ENCODE results near the gene BMPR1A.

The BMPR1A gene

GRCh38 chr10:86715156-86715795 lies 41.1 kb upstream of the BMPR1A start:
- no peaks in the 10 kb centered on the region for H3K36me3 ChIP-seq (ENCODE audit: control insufficient read depth, insufficient read depth, low read length)
- H3K27me3 ChIP-seq (ENCODE audit: control insufficient read depth, insufficient read depth, low read length): no peaks in the 10 kb centered on the region
- whole genome bisulfite sequencing (ENCODE audit: insufficient coverage, insufficient read length): no CpG with 5 or more reads among the region's 6 CpGs
- no peaks in the 10 kb centered on the region for H3K9me3 ChIP-seq (ENCODE audit: control insufficient read depth, insufficient read depth, low read length)
- DNase-seq (ENCODE audit: low read depth, low spot score): no peak
- H3K4me1 ChIP-seq (ENCODE audit: control insufficient read depth, insufficient read depth, low read length): peaks cover 4% of the 10 kb centered on the region; the same call in 1 of the 2 replicates
- no peak overlapping the region for H3K27ac ChIP-seq (ENCODE audit: low read length)
- no peak overlapping the region for H3K4me3 ChIP-seq (ENCODE audit: low read length)

GRCh38 chr10:86715836-86716235 lies 40.6 kb upstream of the BMPR1A start:
- no peak for DNase-seq (ENCODE audit: low read depth, low spot score)
- no peak overlapping the region for H3K27ac ChIP-seq (ENCODE audit: low read length)
- WGBS (ENCODE audit: insufficient coverage, insufficient read length): no CpG with 5 or more reads among the region's 5 CpGs
- H3K27me3 ChIP-seq (ENCODE audit: control insufficient read depth, insufficient read depth, low read length): no peaks in the 10 kb centered on the region
- no peak overlapping the region for H3K4me3 ChIP-seq (ENCODE audit: low read length)
- H3K4me1 ChIP-seq (ENCODE audit: control insufficient read depth, insufficient read depth, low read length): peaks cover 2% of the 10 kb centered on the region; the same call in 1 of the 2 replicates
- H3K36me3 ChIP-seq (ENCODE audit: control insufficient read depth, insufficient read depth, low read length): no peaks in the 10 kb centered on the region
- no peaks in the 10 kb centered on the region for H3K9me3 ChIP-seq (ENCODE audit: control insufficient read depth, insufficient read depth, low read length)

- Histone ChIP-seq H3K4me1 (ENCODE audit: control insufficient read depth, insufficient read depth, low read length) (peaks cover 2% of the 10 kb centered on the region; the same call in 1 of the 2 replicates), H3K27ac (ENCODE audit: low read length) (no peak overlapping the region), H3K27me3 (ENCODE audit: control insufficient read depth, insufficient read depth, low read length) (no peaks in the 10 kb centered on the region), H3K36me3 (ENCODE audit: control insufficient read depth, insufficient read depth, low read length) (no peaks in the 10 kb centered on the region), H3K9me3 (ENCODE audit: control insufficient read depth, insufficient read depth, low read length) (no peaks in the 10 kb centered on the region), H3K4me3 (ENCODE audit: low read length) (no peak overlapping the region)
- no peak for DNase-seq (ENCODE audit: low read depth, low spot score)
- WGBS (ENCODE audit: insufficient coverage, insufficient read length): no CpG with 5 or more reads among the region's 13 CpGs
These were observed 40.0 kb upstream of the BMPR1A start for GRCh38 chr10:86716466-86716865.

- no peak overlapping the region for H3K4me3 ChIP-seq (ENCODE audit: low read length)
- H3K27me3 ChIP-seq (ENCODE audit: control insufficient read depth, insufficient read depth, low read length): no peaks in the 10 kb centered on the region
- no peaks in the 10 kb centered on the region for H3K9me3 ChIP-seq (ENCODE audit: control insufficient read depth, insufficient read depth, low read length)
- H3K36me3 ChIP-seq (ENCODE audit: control insufficient read depth, insufficient read depth, low read length): no peaks in the 10 kb centered on the region
- H3K27ac ChIP-seq (ENCODE audit: low read length): no peak overlapping the region
- peaks cover 1% of the 10 kb centered on the region; the same call in 1 of the 2 replicates for H3K4me1 ChIP-seq (ENCODE audit: control insufficient read depth, insufficient read depth, low read length)
- no peak for DNase-seq (ENCODE audit: low read depth, low spot score)
- WGBS (ENCODE audit: insufficient coverage, insufficient read length): no CpG with 5 or more reads among the region's 8 CpGs
These were observed 37.9 kb upstream of the BMPR1A start for GRCh38 chr10:86718556-86718955.

- WGBS (ENCODE audit: insufficient coverage, insufficient read length): no CpG with 5 or more reads among the region's 5 CpGs
- no peak for DNase-seq (ENCODE audit: low read depth, low spot score)
- Histone ChIP-seq H3K27me3 (ENCODE audit: control insufficient read depth, insufficient read depth, low read length) (no peaks in the 10 kb centered on the region), H3K4me1 (ENCODE audit: control insufficient read depth, insufficient read depth, low read length) (peaks cover 1% of the 10 kb centered on the region; the same call in 1 of the 2 replicates), H3K9me3 (ENCODE audit: control insufficient read depth, insufficient read depth, low read length) (no peaks in the 10 kb centered on the region), H3K4me3 (ENCODE audit: low read length) (no peak overlapping the region), H3K27ac (ENCODE audit: low read length) (no peak overlapping the region), H3K36me3 (ENCODE audit: control insufficient read depth, insufficient read depth, low read length) (no peaks in the 10 kb centered on the region)
These were observed 35.2 kb upstream of the BMPR1A start for GRCh38 chr10:86721232-86721631.

- DNase-seq (ENCODE audit: low read depth, low spot score): no peak
- H3K27ac ChIP-seq (ENCODE audit: low read length): no peak overlapping the region
- peaks cover 1% of the 10 kb centered on the region; the same call in 1 of the 2 replicates for H3K4me1 ChIP-seq (ENCODE audit: control insufficient read depth, insufficient read depth, low read length)
- H3K4me3 ChIP-seq (ENCODE audit: low read length): no peak overlapping the region
- no peaks in the 10 kb centered on the region for H3K9me3 ChIP-seq (ENCODE audit: control insufficient read depth, insufficient read depth, low read length)
- no CpG with 5 or more reads among the region's 2 CpGs for WGBS (ENCODE audit: insufficient coverage, insufficient read length)
- no peaks in the 10 kb centered on the region for H3K27me3 ChIP-seq (ENCODE audit: control insufficient read depth, insufficient read depth, low read length)
- no peaks in the 10 kb centered on the region for H3K36me3 ChIP-seq (ENCODE audit: control insufficient read depth, insufficient read depth, low read length)
These were observed 33.4 kb upstream of the BMPR1A start for GRCh38 chr10:86723009-86723408.

GRCh38 chr10:86724445-86724844 lies 32.0 kb upstream of the BMPR1A start:
- no peak for DNase-seq (ENCODE audit: low read depth, low spot score)
- H3K4me1 ChIP-seq (ENCODE audit: control insufficient read depth, insufficient read depth, low read length): peaks cover 1% of the 10 kb centered on the region; the same call in 1 of the 2 replicates
- H3K27ac ChIP-seq (ENCODE audit: low read length): no peak overlapping the region
- H3K27me3 ChIP-seq (ENCODE audit: control insufficient read depth, insufficient read depth, low read length): no peaks in the 10 kb centered on the region
- no peak overlapping the region for H3K4me3 ChIP-seq (ENCODE audit: low read length)
- no CpG with 5 or more reads among the region's 6 CpGs for WGBS (ENCODE audit: insufficient coverage, insufficient read length)
- H3K9me3 ChIP-seq (ENCODE audit: control insufficient read depth, insufficient read depth, low read length): no peaks in the 10 kb centered on the region
- H3K36me3 ChIP-seq (ENCODE audit: control insufficient read depth, insufficient read depth, low read length): no peaks in the 10 kb centered on the region

GRCh38 chr10:86725980-86726676 lies 30.3 kb upstream of the BMPR1A start:
- H3K36me3 ChIP-seq (ENCODE audit: control insufficient read depth, insufficient read depth, low read length): no peaks in the 10 kb centered on the region
- WGBS (ENCODE audit: insufficient coverage, insufficient read length): no CpG with 5 or more reads among the region's 14 CpGs
- H3K4me1 ChIP-seq (ENCODE audit: control insufficient read depth, insufficient read depth, low read length): peaks cover 1% of the 10 kb centered on the region; the same call in 1 of the 2 replicates
- H3K27me3 ChIP-seq (ENCODE audit: control insufficient read depth, insufficient read depth, low read length): no peaks in the 10 kb centered on the region
- no peak overlapping the region for H3K27ac ChIP-seq (ENCODE audit: low read length)
- H3K4me3 ChIP-seq (ENCODE audit: low read length): no peak overlapping the region
- no peak for DNase-seq (ENCODE audit: low read depth, low spot score)
- H3K9me3 ChIP-seq (ENCODE audit: control insufficient read depth, insufficient read depth, low read length): no peaks in the 10 kb centered on the region

GRCh38 chr10:86726677-86726999 lies 29.8 kb upstream of the BMPR1A start:
- H3K4me1 ChIP-seq (ENCODE audit: control insufficient read depth, insufficient read depth, low read length): no peaks in the 10 kb centered on the region
- no peak for DNase-seq (ENCODE audit: low read depth, low spot score)
- H3K27me3 ChIP-seq (ENCODE audit: control insufficient read depth, insufficient read depth, low read length): no peaks in the 10 kb centered on the region
- H3K9me3 ChIP-seq (ENCODE audit: control insufficient read depth, insufficient read depth, low read length): no peaks in the 10 kb centered on the region
- no peaks in the 10 kb centered on the region for H3K36me3 ChIP-seq (ENCODE audit: control insufficient read depth, insufficient read depth, low read length)
- no CpG with 5 or more reads among the region's 1 CpG for WGBS (ENCODE audit: insufficient coverage, insufficient read length)
- no peak overlapping the region for H3K4me3 ChIP-seq (ENCODE audit: low read length)
- H3K27ac ChIP-seq (ENCODE audit: low read length): no peak overlapping the region

- H3K4me3 ChIP-seq (ENCODE audit: low read length): no peak overlapping the region
- H3K27me3 ChIP-seq (ENCODE audit: control insufficient read depth, insufficient read depth, low read length): no peaks in the 10 kb centered on the region
- no CpG with 5 or more reads among the region's 6 CpGs for WGBS (ENCODE audit: insufficient coverage, insufficient read length)
- no peak for DNase-seq (ENCODE audit: low read depth, low spot score)
- no peaks in the 10 kb centered on the region for H3K4me1 ChIP-seq (ENCODE audit: control insufficient read depth, insufficient read depth, low read length)
- no peak overlapping the region for H3K27ac ChIP-seq (ENCODE audit: low read length)
- H3K9me3 ChIP-seq (ENCODE audit: control insufficient read depth, insufficient read depth, low read length): no peaks in the 10 kb centered on the region
- no peaks in the 10 kb centered on the region for H3K36me3 ChIP-seq (ENCODE audit: control insufficient read depth, insufficient read depth, low read length)
These were observed 28.9 kb upstream of the BMPR1A start for GRCh38 chr10:86727470-86727869.

- no peak for DNase-seq (ENCODE audit: low read depth, low spot score)
- Histone ChIP-seq H3K27ac (ENCODE audit: low read length) (no peak overlapping the region), H3K9me3 (ENCODE audit: control insufficient read depth, insufficient read depth, low read length) (no peaks in the 10 kb centered on the region), H3K27me3 (ENCODE audit: control insufficient read depth, insufficient read depth, low read length) (no peaks in the 10 kb centered on the region), H3K4me3 (ENCODE audit: low read length) (no peak overlapping the region), H3K4me1 (ENCODE audit: control insufficient read depth, insufficient read depth, low read length) (peaks cover 2% of the 10 kb centered on the region; the same call in 1 of the 2 replicates), H3K36me3 (ENCODE audit: control insufficient read depth, insufficient read depth, low read length) (no peaks in the 10 kb centered on the region)
- WGBS (ENCODE audit: insufficient coverage, insufficient read length): no CpG with 5 or more reads among the region's 3 CpGs
These were observed 28.4 kb upstream of the BMPR1A start for GRCh38 chr10:86728056-86728455.

All from iPS DF 6.9 (cell line).